Stimulated activated naive CD4-positive, alpha-beta T cell (primary cell): ENCODE data around the gene PATJ.
"Not testable (repeated sequence)": the region's sequence is repeated elsewhere in the genome, so short reads cannot be mapped to it uniquely, and the experiment has no call there.

Source experiments
- DNase-seq, 6 experiments: peaks; one replicate each; lab custom pipeline; 2025; lab: John Stamatoyannopoulos, UW

The PATJ gene

GRCh38 chr1:61818992-61819391, 76.7 kb downstream of the PATJ start:
- DNase-seq = no peak

- DNase-seq = no peak
These were observed 77.1 kb downstream of the PATJ start for GRCh38 chr1:61819421-61819820.

- no peak for DNase-seq
These were observed 83.1 kb downstream of the PATJ start for GRCh38 chr1:61825393-61825792.

GRCh38 chr1:61828805-61829204, 86.5 kb downstream of the PATJ start:
- DNase-seq = no peak

GRCh38 chr1:61836649-61837048, 94.4 kb downstream of the PATJ start:
- DNase-seq = no peak

GRCh38 chr1:61837607-61838006, 95.3 kb downstream of the PATJ start:
- not testable (repeated sequence) for DNase-seq

GRCh38 chr1:61839679-61840078, 97.4 kb downstream of the PATJ start:
- DNase-seq = no peak

- DNase-seq = no peak
These were observed 99.8 kb downstream of the PATJ start for GRCh38 chr1:61842036-61842435.

- DNase-seq = no peak
These were observed 100.7 kb downstream of the PATJ start for GRCh38 chr1:61842863-61843514.

- no peak for DNase-seq
These were observed 101.7 kb downstream of the PATJ start for GRCh38 chr1:61844006-61844405.

- DNase-seq = not testable (repeated sequence)
These were observed 102.4 kb downstream of the PATJ start for GRCh38 chr1:61844664-61845063.

GRCh38 chr1:61851235-61851634, 109.0 kb downstream of the PATJ start:
- no peak for DNase-seq

- DNase-seq = peak in 3 of 6 experiments; percentile 12 to 72 (median 57)
These were observed 109.8 kb downstream of the PATJ start for GRCh38 chr1:61851849-61852669.

- no peak for DNase-seq
These were observed 110.4 kb downstream of the PATJ start for GRCh38 chr1:61852670-61853015.

- no peak for DNase-seq
These were observed 111.3 kb downstream of the PATJ start for GRCh38 chr1:61853583-61853982.

- no peak for DNase-seq
These were observed 122.2 kb downstream of the PATJ start for GRCh38 chr1:61864489-61864888.

- no peak for DNase-seq
These were observed 123.5 kb downstream of the PATJ start for GRCh38 chr1:61865646-61866220.

GRCh38 chr1:61869691-61870109, 127.4 kb downstream of the PATJ start:
- no peak for DNase-seq

GRCh38 chr1:61872206-61872605, 129.9 kb downstream of the PATJ start:
- DNase-seq = no peak

GRCh38 chr1:61873581-61873980, 131.3 kb downstream of the PATJ start:
- no peak for DNase-seq

GRCh38 chr1:61873994-61874393, 131.7 kb downstream of the PATJ start:
- no peak for DNase-seq

- DNase-seq = no peak
These were observed 132.9 kb downstream of the PATJ start for GRCh38 chr1:61875198-61875597.

- DNase-seq = not testable (repeated sequence)
These were observed 137.7 kb downstream of the PATJ start for GRCh38 chr1:61879887-61880474.
